EL (cell line): ENCODE results near the gene SLC25A47.
"Not testable (repeated sequence)": the region's sequence is repeated elsewhere in the genome, so short reads cannot be mapped to it uniquely, and the experiment has no call there.

ENCODE experiments used
- DNase-seq: peaks from one replicate; pipeline ENCODE4 v3.0.0-alpha.2; 2016

The SLC25A47 gene

DNA sequence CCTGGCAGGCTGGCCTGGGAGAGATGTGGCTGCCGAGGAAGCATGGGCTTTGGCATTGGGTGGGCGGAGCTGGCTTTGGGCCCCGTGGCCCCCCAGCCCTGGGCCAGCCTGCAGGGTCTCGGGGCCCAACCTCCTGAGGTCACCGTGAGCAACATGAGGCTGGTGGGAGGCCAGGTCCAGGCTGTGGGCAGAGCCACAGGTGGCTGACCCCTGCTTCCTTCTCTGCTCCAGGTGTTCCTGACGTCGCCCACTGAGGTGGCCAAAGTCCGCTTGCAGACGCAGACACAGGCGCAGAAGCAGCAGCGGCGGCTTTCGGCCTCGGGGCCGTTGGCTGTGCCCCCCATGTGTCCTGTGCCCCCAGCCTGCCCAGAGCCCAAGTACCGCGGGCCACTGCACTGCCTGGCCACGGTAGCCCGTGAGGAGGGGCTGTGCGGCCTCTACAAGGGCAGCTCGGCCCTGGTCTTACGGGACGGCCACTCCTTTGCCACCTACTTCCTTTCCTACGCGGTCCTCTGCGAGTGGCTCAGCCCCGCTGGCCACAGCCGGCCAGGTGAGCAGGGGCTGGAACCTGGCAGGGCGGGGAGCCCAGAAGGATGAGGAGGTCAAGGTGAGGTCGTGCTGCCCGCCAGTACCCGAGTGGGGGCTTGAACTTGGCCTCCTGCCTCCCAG lies 5.5 kb downstream of the SLC25A47 start:
- DNase-seq, result no peak

DNA sequence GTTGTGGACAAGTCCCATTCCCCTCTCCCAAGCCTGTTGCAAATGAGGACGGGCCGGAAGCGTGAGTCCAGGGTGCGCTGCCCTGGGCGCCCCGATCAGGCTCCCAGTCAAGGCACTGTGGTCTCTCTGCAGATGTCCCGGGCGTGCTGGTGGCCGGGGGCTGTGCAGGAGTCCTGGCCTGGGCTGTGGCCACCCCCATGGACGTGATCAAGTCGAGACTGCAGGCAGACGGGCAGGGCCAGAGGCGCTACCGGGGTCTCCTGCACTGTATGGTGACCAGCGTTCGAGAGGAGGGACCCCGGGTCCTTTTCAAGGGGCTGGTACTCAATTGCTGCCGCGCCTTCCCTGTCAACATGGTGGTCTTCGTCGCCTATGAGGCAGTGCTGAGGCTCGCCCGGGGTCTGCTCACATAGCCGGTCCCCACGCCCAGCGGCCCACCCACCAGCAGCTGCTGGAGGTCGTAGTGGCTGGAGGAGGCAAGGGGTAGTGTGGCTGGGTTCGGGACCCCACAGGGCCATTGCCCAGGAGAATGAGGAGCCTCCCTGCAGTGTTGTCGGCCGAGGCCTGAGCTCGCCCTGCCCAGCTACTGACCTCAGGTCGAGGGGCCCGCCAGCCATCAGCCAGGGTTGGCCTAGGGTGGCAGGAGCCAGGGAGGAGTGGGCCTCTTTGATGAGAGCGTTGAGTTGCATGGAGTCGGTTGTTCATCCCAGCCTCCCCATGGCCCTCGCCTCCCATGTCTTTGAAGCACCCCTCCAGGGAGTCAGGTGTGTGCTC lies 6.3 kb downstream of the SLC25A47 start:
- no peak for DNase-seq

DNA sequence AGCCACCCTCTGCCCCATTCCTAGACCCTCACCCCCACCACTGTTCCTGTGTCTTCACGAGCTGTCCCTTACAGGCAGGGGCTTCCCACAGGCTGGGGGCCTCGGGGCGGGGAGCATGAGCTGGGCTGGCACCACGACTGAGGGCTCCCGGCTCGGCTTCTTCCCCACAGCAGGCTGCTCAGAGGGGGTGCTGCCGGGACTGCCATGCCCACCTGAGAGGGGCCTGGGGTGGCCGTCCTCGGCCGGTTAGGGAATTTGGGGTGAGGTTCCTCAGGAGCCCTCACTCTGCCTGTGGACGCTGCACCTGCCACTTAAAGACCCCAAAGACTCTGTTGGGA lies 6.8 kb downstream of the SLC25A47 start:
- DNase-seq, result no peak

DNA sequence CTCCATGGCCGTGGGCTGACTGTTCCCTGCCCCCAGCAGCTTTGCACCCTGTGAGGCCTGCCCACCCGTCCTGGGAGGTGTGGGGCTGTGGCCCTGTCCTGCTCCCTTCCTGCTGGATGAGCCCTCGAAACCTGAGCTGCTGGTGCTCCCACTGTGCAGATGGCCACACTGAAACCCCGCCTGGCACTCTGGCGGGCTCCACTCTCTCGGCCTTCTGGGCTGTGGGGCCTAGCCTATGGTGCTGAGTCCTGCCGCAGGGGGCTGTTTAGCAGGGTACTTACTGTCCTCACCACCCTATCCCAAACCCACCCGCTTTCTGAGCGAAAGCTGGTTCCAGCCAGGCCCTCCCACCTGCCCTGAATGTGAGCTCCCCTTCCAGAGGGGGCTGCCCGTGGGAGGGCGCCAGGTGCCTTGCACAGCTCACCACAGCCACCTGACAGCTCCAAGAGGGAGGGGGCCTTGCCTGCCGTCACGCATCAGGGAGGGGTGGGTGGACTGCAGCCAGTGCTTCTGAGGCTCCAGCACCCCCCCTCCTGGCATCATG lies 7.3 kb downstream of the SLC25A47 start:
- no peak for DNase-seq

DNA sequence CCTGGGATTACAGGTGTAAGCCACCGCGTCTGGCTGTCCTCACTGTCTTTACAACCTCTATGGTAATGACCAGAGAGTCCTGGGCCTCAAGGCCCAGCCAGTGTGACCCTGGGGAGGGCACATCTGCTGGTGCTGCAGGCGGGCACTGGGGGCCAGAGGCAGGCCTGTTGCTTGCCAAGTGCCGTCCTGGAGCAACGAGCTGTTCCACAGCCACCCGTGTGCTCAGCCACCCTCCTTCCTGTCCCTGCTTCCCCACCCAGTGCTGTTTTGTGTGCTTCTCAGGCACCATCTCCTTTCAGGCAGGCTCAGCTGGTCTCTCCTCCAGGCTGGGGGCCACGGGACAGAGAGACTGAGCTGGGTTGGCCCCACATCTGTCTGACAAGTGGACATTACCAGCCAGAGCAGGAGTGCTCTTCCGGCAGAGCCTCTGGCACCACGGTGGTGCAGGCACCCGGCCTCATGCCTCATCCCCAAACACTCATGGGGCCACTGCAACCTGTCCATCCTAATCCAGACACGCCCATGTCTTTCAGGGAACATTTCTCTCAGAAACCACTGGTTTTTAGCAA lies 9.0 kb downstream of the SLC25A47 start:
- DNase-seq, result no peak

DNA sequence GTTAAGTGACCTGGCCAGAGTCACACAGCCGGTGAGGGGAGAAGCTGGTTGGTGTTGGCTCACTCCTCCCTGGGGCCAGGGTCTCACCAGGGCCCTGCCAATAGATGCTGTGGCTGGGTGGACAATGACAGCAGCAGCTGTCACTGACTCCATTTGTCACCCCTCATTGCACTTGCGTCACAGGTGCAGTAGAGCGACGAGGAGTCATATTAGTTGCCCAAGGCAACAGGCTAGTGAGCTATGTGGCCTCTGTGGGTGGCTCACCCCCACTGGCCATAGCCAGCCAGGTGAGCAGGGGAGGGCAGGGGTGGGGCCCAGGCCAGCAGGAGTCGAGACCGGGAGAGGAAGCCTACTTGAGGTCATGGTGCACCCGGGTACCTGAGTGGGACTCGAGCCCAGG lies 9.7 kb downstream of the SLC25A47 start:
- no peak for DNase-seq

DNA sequence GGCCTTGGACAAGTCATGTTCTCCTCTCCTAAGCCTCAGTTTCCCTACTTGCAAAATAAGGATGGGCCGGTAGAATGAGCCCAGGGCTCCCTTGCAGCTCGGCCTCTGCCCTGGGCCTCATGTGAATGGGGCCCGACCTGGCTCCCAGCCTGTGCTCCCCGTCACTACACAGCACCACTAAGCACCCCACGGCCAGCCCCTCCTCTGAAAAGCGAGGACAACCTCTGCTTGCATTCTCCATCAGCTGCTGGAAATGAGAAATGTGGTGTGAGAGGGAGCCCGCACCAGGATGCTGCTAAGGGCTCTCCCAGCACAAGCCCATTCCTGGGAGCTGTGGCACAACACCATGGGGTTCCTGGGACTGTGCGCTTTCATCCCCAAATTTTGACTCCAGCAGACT lies 10.2 kb downstream of the SLC25A47 start:
- DNase-seq, result no peak

DNA sequence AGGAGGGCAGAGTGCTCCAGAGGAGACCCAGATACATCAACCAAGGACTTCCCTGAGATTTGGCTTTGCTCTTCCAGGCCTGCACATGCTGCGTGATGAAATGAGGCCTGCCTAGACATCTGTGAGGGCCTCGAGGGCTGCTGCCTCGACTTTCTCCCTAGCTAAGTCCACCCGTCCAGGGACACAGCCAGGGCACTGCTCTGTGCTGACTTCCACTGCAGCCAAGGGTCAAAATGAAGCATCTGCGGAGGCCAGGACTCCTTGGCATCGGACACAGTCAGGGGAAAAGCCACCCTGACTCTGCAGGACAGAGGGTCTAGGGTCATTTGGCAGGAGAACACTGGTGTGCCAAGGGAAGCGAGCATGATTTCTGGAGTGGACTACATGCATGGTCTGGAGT lies 10.7 kb downstream of the SLC25A47 start:
- no peak for DNase-seq

DNA sequence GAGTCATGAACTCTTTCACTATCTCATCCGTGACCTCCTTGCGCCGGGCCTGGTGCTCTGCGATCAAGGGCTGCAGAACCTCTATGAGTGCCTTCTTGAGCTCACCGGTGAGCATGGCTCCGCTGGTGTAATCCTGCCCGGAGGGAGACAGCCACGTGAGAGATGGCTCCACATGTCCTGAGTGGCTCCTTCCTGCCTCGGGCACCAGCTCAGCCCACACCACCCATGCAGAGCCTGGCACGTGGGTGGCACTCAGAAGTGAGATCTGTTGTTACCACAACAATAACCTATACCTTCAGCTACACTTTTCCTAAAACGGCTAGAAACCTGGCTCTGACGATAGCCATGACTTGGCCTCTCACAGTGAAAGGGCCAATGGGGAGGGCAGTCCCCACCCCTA lies 11.8 kb downstream of the SLC25A47 start:
- no peak for DNase-seq

DNA sequence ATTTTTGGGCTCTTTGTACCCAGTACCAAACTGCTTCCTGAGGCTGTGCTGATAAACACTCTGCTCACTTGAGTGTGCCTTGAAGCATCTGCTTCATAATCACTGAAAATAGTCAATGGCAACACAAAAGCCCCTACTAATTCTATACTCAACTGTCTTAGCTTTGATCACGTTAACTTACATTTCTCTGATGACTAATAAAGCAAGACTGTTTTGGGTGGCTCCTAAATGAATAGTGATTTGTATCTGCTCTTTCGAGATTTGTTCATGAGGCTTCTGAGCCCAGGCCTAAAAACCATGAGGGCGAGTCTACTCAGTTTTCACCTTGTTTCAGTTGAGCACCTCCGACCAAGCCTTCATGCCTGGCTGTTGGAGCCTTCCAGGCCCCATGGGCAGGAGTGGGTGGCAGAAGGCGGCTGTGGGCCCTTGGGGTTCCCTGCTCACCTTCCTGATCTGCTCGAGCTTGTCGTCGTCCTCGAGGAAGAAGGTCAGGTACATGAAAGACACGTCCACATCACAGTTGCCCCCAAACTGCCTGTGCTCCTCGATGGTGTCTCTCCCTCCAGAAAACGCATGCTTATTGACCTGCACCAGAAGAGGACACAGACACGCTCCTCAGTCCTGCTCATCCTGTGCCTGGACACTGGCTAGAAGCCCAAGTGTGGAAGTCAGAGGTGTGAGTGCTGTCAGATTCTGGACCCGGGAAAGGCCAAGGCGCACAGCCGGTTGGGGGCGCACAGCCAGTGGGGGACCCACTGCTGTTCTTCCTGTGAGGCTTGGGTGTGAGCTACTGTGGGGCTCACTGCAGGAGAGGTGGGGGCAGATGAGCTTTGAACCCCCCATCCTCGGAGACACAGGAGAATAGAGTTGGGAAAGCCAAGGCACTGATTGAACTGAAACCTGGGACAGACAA lies 13.7 kb downstream of the SLC25A47 start:
- DNase-seq, result no peak

DNA sequence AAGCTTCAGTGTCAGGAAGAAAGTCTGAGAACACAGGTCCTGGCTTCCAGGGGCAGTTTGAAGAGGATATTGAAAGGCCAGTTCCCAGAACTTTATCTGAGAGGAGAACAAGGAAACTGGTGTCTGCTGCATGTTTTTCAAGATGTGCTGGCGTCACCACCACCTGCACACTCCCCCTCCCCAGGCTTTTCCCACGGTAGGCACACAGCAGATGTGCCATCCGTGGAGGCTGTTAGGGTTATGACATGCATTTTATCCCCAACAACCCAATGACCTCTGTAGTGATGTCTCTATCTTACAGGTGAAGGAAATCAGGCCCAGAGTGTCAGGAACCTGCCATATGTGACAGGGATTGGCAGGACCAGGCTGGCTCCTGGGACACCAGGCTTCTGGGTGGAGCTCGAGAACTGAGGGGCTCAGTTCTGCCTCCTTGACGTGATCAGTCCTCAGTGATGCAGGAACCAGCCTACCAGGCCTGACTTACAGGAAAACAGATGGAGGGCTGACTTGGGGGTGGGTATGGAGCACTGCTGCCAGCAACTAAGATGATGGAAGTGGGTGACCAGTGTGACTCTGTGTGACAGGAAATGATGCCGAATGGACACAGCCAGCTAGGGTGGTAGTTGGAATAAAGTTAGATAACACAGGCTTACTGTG lies 16.8 kb downstream of the SLC25A47 start:
- no peak for DNase-seq

DNA sequence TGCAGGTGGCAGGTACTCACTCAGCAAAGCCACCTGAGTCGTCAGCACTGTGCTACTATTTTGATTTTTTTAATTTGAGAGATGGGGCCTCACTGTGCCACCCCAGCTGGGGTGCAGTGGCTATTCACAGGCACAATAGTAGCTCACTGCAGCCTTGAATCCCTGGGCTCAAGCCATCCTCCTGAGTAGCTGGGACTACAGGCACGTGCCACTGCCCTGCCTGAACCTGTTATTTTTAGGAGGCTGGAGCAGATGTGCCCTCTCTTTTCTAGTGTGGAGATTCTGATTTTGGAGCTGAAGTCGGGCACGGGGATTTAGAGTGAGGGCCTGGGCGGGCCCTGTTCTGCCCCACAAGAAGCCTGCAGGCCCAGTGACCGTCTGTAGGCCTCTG lies 17.3 kb downstream of the SLC25A47 start:
- no peak for DNase-seq

DNA sequence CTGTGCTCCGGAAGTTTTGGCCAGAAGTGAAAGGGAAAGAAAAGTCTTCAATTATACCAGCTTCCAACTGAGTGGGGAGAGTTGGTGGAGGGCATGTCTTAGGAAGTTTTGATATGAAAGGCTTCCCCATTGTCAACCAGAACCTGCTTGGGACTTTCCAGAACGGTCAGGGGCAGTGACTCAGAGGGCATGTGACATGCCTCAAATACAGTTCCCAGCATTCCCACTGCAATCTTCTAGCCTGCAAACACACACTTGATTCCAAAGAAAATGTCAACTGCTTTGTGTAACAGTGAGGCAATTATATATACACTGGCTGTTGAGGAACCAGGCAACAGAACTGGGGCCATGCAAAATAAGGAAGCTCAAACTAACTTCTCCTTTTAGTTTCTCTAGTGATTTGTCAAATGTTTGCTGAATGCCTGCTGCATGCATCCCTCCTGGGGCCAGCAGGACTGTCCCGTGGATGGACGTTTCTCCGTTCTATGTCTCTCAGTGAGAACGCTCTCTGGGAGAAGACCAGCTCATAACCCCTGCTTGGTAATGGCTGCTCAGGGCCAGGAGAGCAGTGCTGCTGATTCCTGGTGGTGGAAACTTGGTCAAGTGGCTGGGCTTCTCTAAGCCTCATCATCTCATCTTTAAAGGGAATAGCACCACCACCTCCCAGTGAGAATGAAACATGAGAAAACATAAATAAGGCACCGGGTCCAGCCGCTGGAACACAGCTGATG lies 18.3 kb downstream of the SLC25A47 start:
- peak; percentile 78 for DNase-seq

DNA sequence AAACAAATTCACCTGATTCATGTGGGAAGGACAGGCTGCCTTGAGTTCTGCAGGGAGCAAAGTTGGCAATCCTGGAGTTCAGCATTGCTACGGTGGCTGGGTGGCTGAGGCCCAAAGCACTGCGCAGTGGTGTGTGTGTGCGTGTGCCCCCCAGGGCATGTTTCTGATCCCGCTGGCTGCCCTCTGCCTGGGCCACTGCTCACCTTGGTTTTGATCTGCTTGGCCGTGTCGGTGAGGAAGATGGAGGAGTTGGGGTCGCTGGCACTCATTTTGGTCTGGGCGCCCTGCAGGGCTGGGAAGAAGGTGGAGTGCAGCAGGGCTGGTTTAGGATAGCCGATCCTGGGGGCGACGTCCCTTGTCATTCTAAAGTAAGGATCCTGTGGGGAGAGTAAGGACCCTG lies 19.1 kb downstream of the SLC25A47 start:
- DNase-seq, result no peak

DNA sequence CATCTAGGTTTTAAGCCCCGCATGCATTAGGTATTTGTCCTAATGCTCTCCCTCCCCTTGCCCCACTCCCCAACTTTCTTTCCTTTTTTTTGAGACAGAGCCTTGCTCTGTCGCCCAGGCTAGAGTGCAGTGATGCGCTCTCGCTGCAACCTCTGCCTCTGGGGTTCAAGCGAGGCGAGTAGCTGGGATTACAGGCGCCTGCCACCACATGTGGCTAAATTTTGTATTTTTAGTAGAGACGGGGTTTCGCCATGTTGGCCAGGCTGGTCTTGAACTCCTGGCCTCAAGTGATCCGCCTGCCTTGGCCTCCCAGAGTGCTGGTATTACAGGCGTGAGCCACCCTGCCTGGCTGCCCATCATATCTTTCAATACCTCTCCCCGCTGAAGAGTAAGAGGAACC lies 19.7 kb downstream of the SLC25A47 start:
- DNase-seq, result not testable (repeated sequence)

DNA sequence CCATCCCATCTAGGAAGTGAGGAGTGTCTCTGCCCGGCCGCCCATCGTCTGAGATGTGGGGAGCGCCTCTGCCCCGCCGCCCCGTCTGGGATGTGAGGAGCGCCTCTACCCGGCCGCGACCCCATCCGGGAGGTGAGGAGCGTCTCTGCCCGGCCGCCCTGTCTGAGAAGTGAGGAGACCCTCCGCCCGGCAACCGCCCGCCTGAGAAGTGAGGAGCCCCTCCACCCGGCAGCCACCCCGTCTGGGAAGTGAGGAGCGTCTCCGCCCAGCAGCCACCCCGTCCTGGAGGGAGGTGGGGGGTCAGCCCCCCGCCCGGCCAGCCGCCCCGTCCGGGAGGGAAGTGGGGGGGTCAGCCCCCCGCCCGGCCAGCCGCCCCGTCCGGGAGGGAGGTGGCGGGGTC lies 21.5 kb downstream of the SLC25A47 start:
- DNase-seq, result not testable (repeated sequence)

DNA sequence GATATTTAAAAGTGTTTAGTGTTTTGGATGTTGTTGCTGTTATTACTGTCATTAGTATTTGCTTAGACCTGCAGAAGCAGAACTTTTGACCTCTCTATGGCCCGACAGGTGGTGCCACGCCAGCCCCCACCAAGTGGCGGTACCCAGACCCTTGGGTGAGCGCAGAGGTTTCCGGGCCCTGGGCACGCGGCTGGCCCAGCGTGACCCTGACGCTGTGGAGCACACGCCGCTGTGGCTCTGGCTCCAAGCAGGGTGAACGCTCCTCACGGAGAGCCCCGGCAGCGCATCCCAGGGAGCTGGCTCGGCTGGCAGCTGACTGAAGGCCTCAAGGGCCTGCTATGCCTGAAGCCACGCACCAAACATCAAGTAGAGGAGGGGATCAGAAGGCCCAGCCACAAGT lies 22.6 kb downstream of the SLC25A47 start:
- DNase-seq, result no peak

DNA sequence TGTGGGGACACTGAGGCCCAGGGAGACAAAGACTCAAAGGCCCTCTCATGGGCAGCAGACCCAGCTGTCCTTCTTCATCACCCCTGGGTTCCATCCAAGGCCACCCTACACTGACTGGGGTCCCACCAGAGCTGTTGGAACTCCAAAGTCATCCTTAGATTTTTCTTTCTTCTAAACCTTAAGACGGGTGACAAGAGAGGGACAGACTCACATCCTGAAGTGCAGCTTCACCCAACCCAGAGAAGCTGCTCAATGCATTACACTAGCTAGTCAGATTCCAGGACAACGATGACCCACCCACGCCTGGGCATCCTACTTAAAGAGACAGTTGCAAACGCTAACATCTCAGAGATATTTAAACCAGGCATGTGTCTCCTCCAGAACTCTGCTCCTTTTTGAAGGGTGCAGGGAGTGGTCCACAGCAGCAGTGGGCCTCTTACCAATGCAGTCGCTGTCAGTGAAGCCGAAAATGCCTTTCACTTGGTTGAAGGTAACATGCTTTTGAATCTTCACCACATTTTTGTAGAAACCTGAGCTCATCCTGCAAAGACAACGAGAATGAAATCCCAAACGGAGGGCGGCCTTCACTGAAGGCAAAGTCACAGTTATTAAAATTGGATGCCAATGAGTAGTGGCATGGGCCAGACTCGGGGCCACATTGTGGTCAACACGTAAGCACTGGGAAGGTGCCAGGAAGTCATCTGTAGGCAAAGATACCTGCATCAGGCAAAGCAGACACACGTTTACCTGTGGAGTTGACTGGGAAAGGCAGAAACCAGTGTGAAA lies 23.4 kb downstream of the SLC25A47 start:
- no peak for DNase-seq

DNA sequence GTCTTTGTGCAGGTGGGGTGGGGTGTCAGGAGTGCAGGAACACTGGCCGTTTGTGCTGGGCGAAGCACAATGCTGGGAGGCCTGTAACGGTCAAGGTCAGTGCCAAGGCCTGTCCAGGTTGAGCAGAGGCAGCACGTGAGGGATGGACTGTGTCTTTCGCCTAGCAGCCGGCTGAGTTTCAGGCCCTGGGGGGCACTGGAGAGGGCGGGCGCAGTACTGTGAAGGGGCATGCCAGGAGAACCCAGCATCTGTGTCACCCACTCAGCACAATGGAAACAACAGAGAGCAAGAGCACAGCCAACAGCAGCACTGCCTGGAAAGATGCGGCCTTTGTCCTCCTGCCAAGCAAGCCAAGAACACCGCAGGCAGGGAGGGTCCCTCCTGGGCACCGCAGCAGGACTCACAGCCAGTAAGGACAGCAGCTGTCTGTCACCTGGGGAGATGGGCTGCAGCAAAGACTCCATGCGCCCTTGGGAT lies 25.2 kb downstream of the SLC25A47 start:
- no peak for DNase-seq

DNA sequence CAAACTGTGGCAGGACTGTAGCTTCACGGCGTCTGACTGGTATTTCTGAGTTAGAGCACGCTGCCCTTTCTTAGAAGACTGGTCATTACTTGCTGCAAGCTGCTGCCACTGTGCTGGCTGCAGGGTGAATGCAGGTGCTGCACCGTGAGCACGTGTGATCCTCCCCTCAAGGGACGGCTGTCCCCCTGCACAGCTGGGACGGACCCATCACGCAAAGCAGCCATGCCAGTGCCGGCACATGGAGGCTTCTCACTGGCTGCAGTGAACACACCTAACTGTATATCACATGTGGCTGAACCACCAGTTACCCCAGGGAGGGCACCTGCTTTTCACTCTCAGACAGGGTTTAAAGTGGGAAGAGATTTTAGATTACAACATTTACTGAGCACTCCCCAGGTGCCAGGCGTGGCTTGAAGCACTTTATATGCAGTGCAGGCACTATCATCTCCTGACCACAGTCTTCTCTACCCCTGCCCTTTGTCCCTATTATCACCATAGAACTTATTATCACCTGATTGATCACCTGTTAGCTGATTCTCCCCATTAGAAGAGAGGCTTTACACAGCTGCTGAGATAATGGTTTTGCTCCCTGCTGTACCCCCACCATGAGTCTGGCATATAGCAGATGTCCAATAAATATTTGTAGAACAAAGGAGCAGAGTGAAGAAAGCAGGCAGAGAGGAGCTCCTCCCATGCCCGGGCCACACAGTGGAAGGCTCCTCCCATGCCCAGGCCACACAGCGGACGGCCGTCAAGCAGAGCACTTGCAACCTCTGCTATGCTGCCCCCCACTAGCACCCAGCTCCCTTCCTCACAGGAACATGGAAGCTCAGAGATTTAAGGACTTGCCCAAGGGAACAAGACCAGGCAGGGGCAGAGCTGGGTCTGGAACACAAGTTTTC lies 25.9 kb downstream of the SLC25A47 start:
- DNase-seq, result no peak
